HepG2 (cell line): ENCODE measurements around the gene MOCS1. TPM values are rescaled to one million over a fixed set of nuclear protein-coding genes. Genes with fewer than 3 reads are reported as not detected.

Source experiments
- ATAC-seq: fragments of 200-7000 bp; cut with Tn5 transposase; 3 replicates; pipeline ENCODE4 v1.9.1; 2020; ENCODE audit warnings: mild to moderate bottlenecking, moderate library complexity
- BruUV-seq: library from RNA; stranded (reverse); fragments of 400-500 nt; replicated peaks from 2 replicates; lab custom pipeline; 2021; lab: Mats Ljungman, UMichigan
- CTCF ChIA-PET: fragments of 300-600 bp; formaldehyde crosslinking; extraction: SDS; loops from one replicate; lab custom pipeline; 2021; ENCODE audit warnings: low total read pairs, inconsistent platforms, low intra/inter-chr PET ratio; lab: Yijun Ruan, JAX
- POLR2A ChIA-PET: fragments of 350-600 bp; sonication (Branson Sonifier 250); formaldehyde crosslinking; loops from one replicate; lab custom pipeline; 2020; ENCODE audit warnings: antibody characterized with exemption, inconsistent platforms; lab: Yijun Ruan, JAX
- DNase-seq: peaks from one replicate; pipeline ENCODE4 v3.0.0-alpha.2; 2015; ENCODE audit warnings: low spot score
- FAIRE-seq: peaks from 3 replicates; lab custom pipeline; 2011; peaks lifted over from hg19 to GRCh38; lab: Jason Lieb, UNC
- H2AFZ ChIP-seq: one replicate; pipeline ENCODE4 v1.6.1; 2011; ENCODE audit warnings: low read length, inconsistent platforms
- H3K27ac ChIP-seq: fragments of 300-600 bp; 3 replicates; pipeline ENCODE4 v1.8.0; 2011; ENCODE audit warnings: mixed run types, mild to moderate bottlenecking, mixed read lengths, low read length, inconsistent platforms; ENCODE audit not compliant: insufficient read depth; ENCODE audit errors: extremely low read length
- H3K27me3 ChIP-seq, 2 experiments: fragments of 200-600 bp in 1 of 2; 2 replicates in 1 of 2; 3 replicates in 1 of 2; pipeline versions ENCODE4 v1.6.0 to v1.8.0; 2011; ENCODE audit warnings: low read length in 2 of 2, mild to moderate bottlenecking in 2 of 2, moderate library complexity in 2 of 2, inconsistent platforms in 1 of 2; ENCODE audit not compliant: insufficient read depth in 2 of 2, control insufficient read depth in 1 of 2
- H3K36me3 ChIP-seq, 2 experiments: fragments of 200-600 bp in 1 of 2; replicated peaks in 1 of 2; 2 replicates in 1 of 2; 3 replicates in 1 of 2; pipeline versions ENCODE4 v1.5.1 to v1.8.0; 2011; ENCODE audit warnings: low read length in 2 of 2, inconsistent platforms in 1 of 2; ENCODE audit not compliant: insufficient read depth in 2 of 2, control insufficient read depth in 1 of 2
- H3K4me1 ChIP-seq: 2 replicates; pipeline ENCODE4 v1.5.1; 2012; ENCODE audit warnings: low read length, inconsistent platforms; ENCODE audit not compliant: insufficient read depth
- H3K4me2 ChIP-seq: 2 replicates; pipeline ENCODE4 v1.6.0; 2011; ENCODE audit warnings: low read depth, low read length, inconsistent platforms
- H3K4me3 ChIP-seq, 3 experiments: fragments of 200-600 bp in 1 of 3; sonication (generic), shearing (Covaris generic) in 1 of 3; replicated peaks in 1 of 3; 2 replicates each; pipeline ENCODE4 v1.5.1; 2011 to 2016; ENCODE audit warnings: low read length in 3 of 3, inconsistent platforms in 2 of 3, low read depth in 2 of 3, mild to moderate bottlenecking in 2 of 3, control low read depth in 1 of 3, mixed read lengths in 1 of 3; ENCODE audit not compliant: insufficient read depth in 1 of 3
- H3K79me2 ChIP-seq: one replicate; pipeline ENCODE4 v1.6.1; 2011; ENCODE audit warnings: low read length, inconsistent platforms; ENCODE audit not compliant: insufficient read depth
- H3K9ac ChIP-seq: 2 replicates; pipeline ENCODE4 v1.6.0; 2011; ENCODE audit warnings: mild to moderate bottlenecking, low read depth, low read length, inconsistent platforms; ENCODE audit not compliant: insufficient read depth
- H3K9me3 ChIP-seq: 2 replicates; pipeline ENCODE4 v1.5.1; 2012; ENCODE audit warnings: mild to moderate bottlenecking, low read length
- H4K20me1 ChIP-seq: 2 replicates; pipeline ENCODE4 v1.6.0; 2011; ENCODE audit warnings: inconsistent platforms, mild to moderate bottlenecking, low read length, moderate library complexity; ENCODE audit not compliant: insufficient read depth
- ASH2L ChIP-seq: fragments of 300-600, 200-600 bp; sonication (generic); IDR thresholded peaks from 2 replicates; pipeline ENCODE4 v1.7.0; 2017; ENCODE audit warnings: low read depth, mild to moderate bottlenecking, moderate library complexity, mixed read lengths, low read length; ENCODE audit not compliant: insufficient read length
- BCL3 ChIP-seq: sonication (generic); formaldehyde crosslinking; IDR thresholded peaks from 2 replicates; pipeline ENCODE4 v1.5.1; 2020; ENCODE audit warnings: mild to moderate bottlenecking, missing genetic modification reagents, moderate library complexity
- ESRRA ChIP-seq: sonication (generic); formaldehyde crosslinking; IDR thresholded peaks from 2 replicates; pipeline ENCODE4 v1.5.1; 2020; ENCODE audit warnings: mild to moderate bottlenecking, low read depth, missing genetic modification reagents
- HCFC1 ChIP-seq: fragments of 150-350 bp; IDR thresholded peaks from 2 replicates; pipeline ENCODE4 v1.6.1; 2014; ENCODE audit warnings: low read depth, low read length
- HDAC6 ChIP-seq: fragments of 200-600 bp; sonication (generic); IDR thresholded peaks from 2 replicates; pipeline ENCODE4 v1.7.0; 2017; ENCODE audit warnings: mild to moderate bottlenecking, antibody characterized with exemption, low read length, low read depth
- HMG20A ChIP-seq: IDR thresholded peaks from 2 replicates; pipeline ENCODE4 v1.6.1; 2016; ENCODE audit warnings: borderline replicate concordance
- MLXIP ChIP-seq: sonication (generic); formaldehyde crosslinking; IDR thresholded peaks from 2 replicates; pipeline ENCODE4 v1.9.0; 2021; ENCODE audit warnings: missing genetic modification reagents, borderline replicate concordance
- PATZ1 ChIP-seq: sonication (generic); formaldehyde crosslinking; IDR thresholded peaks from 2 replicates; pipeline ENCODE4 v1.4.0; 2020; ENCODE audit warnings: missing genetic modification reagents
- SALL2 ChIP-seq: sonication (generic); formaldehyde crosslinking; IDR thresholded peaks from 2 replicates; pipeline ENCODE4 v1.8.1; 2023; ENCODE audit warnings: mild to moderate bottlenecking, missing genetic modification reagents, inconsistent platforms
- SETDB1 ChIP-seq: sonication (generic); formaldehyde crosslinking; IDR thresholded peaks from 2 replicates; pipeline ENCODE4 v1.5.1; 2020; ENCODE audit warnings: missing genetic modification reagents, mild to moderate bottlenecking, borderline replicate concordance
- SKI ChIP-seq: fragments of 450-650 bp; IDR thresholded peaks from one replicate; pipeline ENCODE4 v1.6.1; 2018; ENCODE audit warnings: mild to moderate bottlenecking; ENCODE audit not compliant: partially characterized antibody
- THAP11 ChIP-seq: IDR thresholded peaks from 2 replicates; pipeline ENCODE4 v1.6.1; 2016; ENCODE audit warnings: missing biosample characterization, missing genetic modification reagents
- WIZ ChIP-seq: sonication (generic); formaldehyde crosslinking; IDR thresholded peaks from 2 replicates; pipeline ENCODE4 v1.5.1; 2020; ENCODE audit warnings: mild to moderate bottlenecking, missing genetic modification reagents
- ZNF512 ChIP-seq: sonication (generic); formaldehyde crosslinking; IDR thresholded peaks from 2 replicates; pipeline ENCODE4 v1.4.0; 2020; ENCODE audit warnings: mild to moderate bottlenecking, missing genetic modification reagents
- ZNF580 ChIP-seq: IDR thresholded peaks from 2 replicates; pipeline ENCODE4 v1.6.1; 2016; ENCODE audit warnings: low read depth, borderline replicate concordance
- ZNF891 ChIP-seq: sonication (generic); formaldehyde crosslinking; IDR thresholded peaks from 2 replicates; pipeline ENCODE4 v1.5.0; 2020; ENCODE audit warnings: mild to moderate bottlenecking, missing genetic modification reagents
- ZSCAN29 ChIP-seq: sonication (generic); formaldehyde crosslinking; conservative IDR thresholded peaks from 2 replicates; pipeline ENCODE4 v1.4.0; 2020; ENCODE audit warnings: mild to moderate bottlenecking, missing genetic modification reagents
- in situ Hi-C: cut with HindIII; loops from 2 replicates; pipeline ENCODE4 v1.10.0; 2017; ENCODE audit warnings: low pct_unique_long_range_greater_than_20kb; ENCODE audit not compliant: extremely low pct_ligation_motif_present
- intact Hi-C: fragments of 100-400 bp; cut with micrococcal nuclease; formaldehyde crosslinking; loops from one replicate; pipeline ENCODE4 v1.10.0; 2022; ENCODE audit not compliant: unreplicated experiment
- polyA plus RNA-seq, 8 experiments: library from polyadenylated mRNA; depleted of rRNA in 3 of 8; stranded (reverse) in 7 of 8; unstranded in 1 of 8; fragments of >200 nt; fragmentation: Illumina TruSeq in 4 of 8; extraction: Trizol in 4 of 8; gene quantifications; 2 replicates each; pipeline versions ENCODE4 v1.2.1 to v1.2.3, GENCODE V29; 2011 to 2016; ENCODE audit warnings: low read depth in 4 of 8, missing spikeins in 1 of 8, mixed read lengths in 1 of 8; ENCODE audit not compliant: insufficient read depth in 1 of 8
- total RNA-seq, 5 experiments: library from RNA; depleted of rRNA; stranded (reverse); fragments of >200 nt; fragmentation: Illumina TruSeq; extraction: Trizol; gene quantifications; 2 replicates each; pipeline ENCODE4 v1.2.3, GENCODE V29; 2016; ENCODE audit warnings: low read depth in 1 of 5

The MOCS1 gene
- total and polyA plus RNA-seq, 2 of the 13 experiments (the other 11 are each of a cell fraction or from before 2014, with no cell fraction given): 5.3 to 11.7 TPM

GRCh38 chr6:39950125-39950720 lies 16.0 kb upstream of the MOCS1 start:
- Histone ChIP-seq H3K9ac (no peak overlapping the region), H3K27ac (no peak overlapping the region), H2AFZ (no peak overlapping the region), H3K27me3 (no peaks in the 10 kb centered on the region), H3K79me2 (no peaks in the 10 kb centered on the region), H3K36me3 (no peaks in the 10 kb centered on the region), H3K4me1 (peaks cover 35% of the 10 kb centered on the region), H3K9me3 (no peaks in the 10 kb centered on the region), H3K4me2 (no peak overlapping the region), H3K4me3 (no peak overlapping the region), H4K20me1 (no peaks in the 10 kb centered on the region)
- intact Hi-C loops: no loop called here
- BruUV-seq: no TSS peak
- DNase-seq: no peak
- ChIA-PET CTCF (no interaction called here), POLR2A (no interaction called here)
- ATAC-seq: no peak
- no peak for FAIRE-seq
- in situ Hi-C loops: no loop called here
- TF ChIP-seq THAP11 (no peak), PATZ1 (no peak), HCFC1 (no peak), MLXIP (CRISPR knock-in tag) (no peak), ZNF891 (no peak), HDAC6 (no peak), WIZ (no peak), ZSCAN29 (CRISPR knock-in tag) (no peak), SALL2 (CRISPR knock-in tag) (no peak), BCL3 (CRISPR knock-in tag) (no peak), ZNF512 (no peak), SKI (no peak), HMG20A (CRISPR knock-in tag) (no peak), ASH2L (no peak), ESRRA (CRISPR knock-in tag) (no peak), ZNF580 (CRISPR knock-in tag) (no peak), SETDB1 (CRISPR knock-in tag) (no peak)
